ENCODE data around the gene UBE2E2. TPM values are rescaled to one million over a fixed set of nuclear protein-coding genes. Genes with fewer than 3 reads are reported as not detected.

UBE2E2 gene
- total RNA-seq, 1 donor from 2014 or later, result 13.8 TPM

GRCh38 chr3:23481011-23481615 lies 278.0 kb downstream of the UBE2E2 start:
- Mint-ChIP-seq H3K27ac (no peak overlapping the region), H3K4me1 (no peaks in the 10 kb centered on the region), H3K36me3 (ENCODE audit: low read depth) (no peaks in the 10 kb centered on the region), H3K4me3 (no peak overlapping the region), H3K27me3 (no peaks in the 10 kb centered on the region), H3K9me3 (peaks cover 16% of the 10 kb centered on the region)
- DNase-seq, result no peak
- intact Hi-C loops (cut with micrococcal nuclease), result no loop called here

- Mint-ChIP-seq H3K4me1 (no peaks in the 10 kb centered on the region), H3K4me3 (no peak overlapping the region), H3K9me3 (peaks cover 16% of the 10 kb centered on the region), H3K27ac (no peak overlapping the region), H3K27me3 (no peaks in the 10 kb centered on the region), H3K36me3 (ENCODE audit: low read depth) (no peaks in the 10 kb centered on the region)
- intact Hi-C loops (cut with micrococcal nuclease), result no loop called here
- no peak for DNase-seq
Observed at GRCh38 chr3:23481616-23482278, 278.6 kb downstream of the UBE2E2 start.

- Mint-ChIP-seq H3K36me3 (ENCODE audit: low read depth) (no peaks in the 10 kb centered on the region), H3K4me3 (no peak overlapping the region), H3K4me1 (no peaks in the 10 kb centered on the region), H3K9me3 (peaks cover 11% of the 10 kb centered on the region), H3K27me3 (no peaks in the 10 kb centered on the region), H3K27ac (no peak overlapping the region)
- intact Hi-C loops (cut with micrococcal nuclease), result no loop called here
- DNase-seq, result no peak
Observed at GRCh38 chr3:23484386-23484785, 281.3 kb downstream of the UBE2E2 start.

GRCh38 chr3:23485922-23486321 lies 282.8 kb downstream of the UBE2E2 start:
- H3K4me3 Mint-ChIP-seq, result no peak overlapping the region
- no peaks in the 10 kb centered on the region for H3K4me1 Mint-ChIP-seq
- intact Hi-C loops (cut with micrococcal nuclease), result no loop called here
- H3K27me3 Mint-ChIP-seq, result no peaks in the 10 kb centered on the region
- DNase-seq, result no peak
- H3K36me3 Mint-ChIP-seq (ENCODE audit: low read depth), result no peaks in the 10 kb centered on the region
- H3K9me3 Mint-ChIP-seq, result peaks cover 11% of the 10 kb centered on the region
- H3K27ac Mint-ChIP-seq, result no peak overlapping the region

GRCh38 chr3:23487015-23487414 lies 283.9 kb downstream of the UBE2E2 start:
- Mint-ChIP-seq H3K36me3 (ENCODE audit: low read depth) (no peaks in the 10 kb centered on the region), H3K9me3 (peaks cover 11% of the 10 kb centered on the region), H3K27me3 (no peaks in the 10 kb centered on the region), H3K4me3 (no peak overlapping the region), H3K4me1 (no peaks in the 10 kb centered on the region), H3K27ac (no peak overlapping the region)
- intact Hi-C loops (cut with micrococcal nuclease), result no loop called here
- no peak for DNase-seq

GRCh38 chr3:23488618-23489017 lies 285.5 kb downstream of the UBE2E2 start:
- intact Hi-C loops (cut with micrococcal nuclease), result no loop called here
- no peak overlapping the region for H3K4me3 Mint-ChIP-seq

GRCh38 chr3:23489300-23490158 lies 286.4 kb downstream of the UBE2E2 start:
- no peaks in the 10 kb centered on the region for H3K27me3 Mint-ChIP-seq
- intact Hi-C loops (cut with micrococcal nuclease), result no loop called here

More at GRCh38 chr3:23488618-23489017, 285.5 kb downstream of the UBE2E2 start:
- Mint-ChIP-seq H3K27me3 (no peaks in the 10 kb centered on the region), H3K27ac (no peak overlapping the region), H3K9me3 (peaks cover 11% of the 10 kb centered on the region), H3K4me1 (no peaks in the 10 kb centered on the region), H3K36me3 (ENCODE audit: low read depth) (no peaks in the 10 kb centered on the region)
- no peak for DNase-seq

GRCh38 chr3:23490459-23490858 lies 287.3 kb downstream of the UBE2E2 start:
- H3K36me3 Mint-ChIP-seq (ENCODE audit: low read depth), result no peaks in the 10 kb centered on the region
- intact Hi-C loops (cut with micrococcal nuclease), result no loop called here
- no peak overlapping the region for H3K27ac Mint-ChIP-seq
- H3K4me1 Mint-ChIP-seq, result no peaks in the 10 kb centered on the region
- H3K9me3 Mint-ChIP-seq, result peaks cover 3% of the 10 kb centered on the region
- no peak for DNase-seq
- no peak overlapping the region for H3K4me3 Mint-ChIP-seq
- no peaks in the 10 kb centered on the region for H3K27me3 Mint-ChIP-seq

More at GRCh38 chr3:23489300-23490158, 286.4 kb downstream of the UBE2E2 start:
- Mint-ChIP-seq H3K4me3 (no peak overlapping the region), H3K9me3 (peaks cover 5% of the 10 kb centered on the region), H3K4me1 (no peaks in the 10 kb centered on the region), H3K36me3 (ENCODE audit: low read depth) (no peaks in the 10 kb centered on the region), H3K27ac (no peak overlapping the region)
- DNase-seq, result no peak

GRCh38 chr3:23492057-23492456 lies 288.9 kb downstream of the UBE2E2 start:
- Mint-ChIP-seq H3K27me3 (no peaks in the 10 kb centered on the region), H3K36me3 (ENCODE audit: low read depth) (no peaks in the 10 kb centered on the region), H3K4me1 (no peaks in the 10 kb centered on the region), H3K9me3 (no peaks in the 10 kb centered on the region), H3K4me3 (no peak overlapping the region), H3K27ac (no peak overlapping the region)
- DNase-seq, result no peak
- intact Hi-C loops (cut with micrococcal nuclease), result no loop called here

GRCh38 chr3:23493889-23494288 lies 290.8 kb downstream of the UBE2E2 start:
- no peak overlapping the region for H3K4me3 Mint-ChIP-seq
- no peak overlapping the region for H3K27ac Mint-ChIP-seq
- no peaks in the 10 kb centered on the region for H3K27me3 Mint-ChIP-seq
- H3K36me3 Mint-ChIP-seq (ENCODE audit: low read depth), result no peaks in the 10 kb centered on the region
- no peak for DNase-seq
- H3K9me3 Mint-ChIP-seq, result no peaks in the 10 kb centered on the region
- intact Hi-C loops (cut with micrococcal nuclease), result no loop called here
- H3K4me1 Mint-ChIP-seq, result no peaks in the 10 kb centered on the region

- no peak overlapping the region for H3K27ac Mint-ChIP-seq
- DNase-seq, result no peak
- intact Hi-C loops (cut with micrococcal nuclease), result no loop called here
- no peaks in the 10 kb centered on the region for H3K4me1 Mint-ChIP-seq
- H3K27me3 Mint-ChIP-seq, result no peaks in the 10 kb centered on the region
- H3K9me3 Mint-ChIP-seq, result no peaks in the 10 kb centered on the region
- H3K4me3 Mint-ChIP-seq, result no peak overlapping the region
- no peaks in the 10 kb centered on the region for H3K36me3 Mint-ChIP-seq (ENCODE audit: low read depth)
Observed at GRCh38 chr3:23494967-23495366, 291.8 kb downstream of the UBE2E2 start.

GRCh38 chr3:23495507-23495906 lies 292.4 kb downstream of the UBE2E2 start:
- H3K9me3 Mint-ChIP-seq, result no peaks in the 10 kb centered on the region
- H3K4me3 Mint-ChIP-seq, result no peak overlapping the region
- no peak overlapping the region for H3K27ac Mint-ChIP-seq
- H3K36me3 Mint-ChIP-seq (ENCODE audit: low read depth), result no peaks in the 10 kb centered on the region
- no peaks in the 10 kb centered on the region for H3K27me3 Mint-ChIP-seq
- H3K4me1 Mint-ChIP-seq, result no peaks in the 10 kb centered on the region
- intact Hi-C loops (cut with micrococcal nuclease), result no loop called here
- DNase-seq, result no peak

GRCh38 chr3:23496165-23496564 lies 293.0 kb downstream of the UBE2E2 start:
- no peak overlapping the region for H3K4me3 Mint-ChIP-seq
- no peak overlapping the region for H3K27ac Mint-ChIP-seq
- no peaks in the 10 kb centered on the region for H3K27me3 Mint-ChIP-seq
- no peaks in the 10 kb centered on the region for H3K4me1 Mint-ChIP-seq
- no peaks in the 10 kb centered on the region for H3K36me3 Mint-ChIP-seq (ENCODE audit: low read depth)
- no peak for DNase-seq
- intact Hi-C loops (cut with micrococcal nuclease), result no loop called here
- H3K9me3 Mint-ChIP-seq, result no peaks in the 10 kb centered on the region

GRCh38 chr3:23497156-23497555 lies 294.0 kb downstream of the UBE2E2 start:
- H3K36me3 Mint-ChIP-seq (ENCODE audit: low read depth), result no peaks in the 10 kb centered on the region
- no peaks in the 10 kb centered on the region for H3K27me3 Mint-ChIP-seq
- intact Hi-C loops (cut with micrococcal nuclease), result no loop called here
- no peak for DNase-seq
- no peak overlapping the region for H3K27ac Mint-ChIP-seq
- H3K4me3 Mint-ChIP-seq, result no peak overlapping the region
- H3K9me3 Mint-ChIP-seq, result no peaks in the 10 kb centered on the region
- H3K4me1 Mint-ChIP-seq, result no peaks in the 10 kb centered on the region
